Measurements from ENCODE around the gene CACNA2D3.

- no peak for TF ChIP-seq CTCF (IDR thresholded peaks at IDR 0.05)
- no peak for TF ChIP-seq POLR2A (IDR thresholded peaks at IDR 0.05)
Measured at GRCh38 chr3:54717506-54717905, 595.2 kb downstream of the CACNA2D3 start.
